DMS114 treated with DMSO at 0.1 percent for 48 hours (cell line): ENCODE data around the gene RNF44.
"Not testable (repeated sequence)": the region's sequence is repeated elsewhere in the genome, so short reads cannot be mapped to it uniquely, and the experiment has no call there.

Experiments used
- DNase-seq: peaks from one replicate; lab custom pipeline; 2025; ENCODE audit not compliant: unreplicated experiment; lab: John Stamatoyannopoulos, UW

The RNF44 gene

GRCh38 chr5:176552332-176552869, 15.2 kb upstream of the RNF44 start:
- DNase-seq = no peak

GRCh38 chr5:176550937-176551336, 13.7 kb upstream of the RNF44 start:
- DNase-seq = not testable (repeated sequence)

- no peak for DNase-seq
Measured at GRCh38 chr5:176550275-176550831, 13.2 kb upstream of the RNF44 start.

DNA sequence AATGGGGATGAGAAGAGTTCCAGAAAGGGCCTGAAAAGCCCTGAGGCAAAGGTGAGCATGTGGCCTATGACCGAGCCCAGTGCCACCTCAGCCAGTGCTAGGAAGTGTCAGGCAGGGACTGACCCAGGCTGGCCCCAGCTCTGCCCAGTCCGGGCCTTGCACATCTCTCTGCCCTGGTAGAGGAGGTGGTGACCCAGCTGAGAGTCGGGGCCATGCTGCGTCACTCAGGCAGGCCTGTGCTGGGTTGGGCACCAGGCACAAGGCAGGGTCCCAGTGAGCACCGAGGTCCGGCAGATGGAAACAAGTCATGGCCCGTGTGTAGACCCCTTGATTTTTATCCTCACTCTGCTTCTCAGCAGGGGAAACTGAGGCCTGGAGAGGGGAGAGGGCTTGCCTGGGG, 12.7 kb upstream of the RNF44 start:
- DNase-seq = no peak

DNA sequence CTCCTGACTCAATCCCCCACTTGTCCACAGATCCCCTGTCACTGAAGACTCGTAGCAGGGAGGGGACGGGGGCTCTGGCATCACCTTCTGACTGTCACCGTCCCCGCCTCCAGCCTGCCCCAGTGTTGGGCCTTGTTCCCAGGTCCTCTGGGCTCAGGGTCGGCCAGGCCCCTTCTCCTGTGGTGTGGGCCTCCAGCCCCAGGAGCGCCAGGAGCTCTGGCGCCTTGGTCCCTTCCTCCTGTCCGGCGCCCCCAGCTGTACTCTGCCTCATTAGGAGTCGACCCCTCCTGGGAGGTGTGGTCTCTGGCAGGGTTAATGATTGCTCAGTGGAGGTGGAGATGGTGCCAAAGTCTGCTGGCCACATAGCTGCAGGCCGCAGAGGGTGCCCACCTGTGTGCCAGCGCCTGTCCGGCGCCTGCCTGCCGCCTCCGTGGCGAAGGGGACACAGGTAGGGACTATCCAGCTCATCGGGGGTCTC, 11.8 kb upstream of the RNF44 start, which contains the start of gene CDHR2:
Gene CDHR2 (plus strand): TSS at position 376 of the 478 bp plus-strand sequence. CDS start 16,011 bp downstream, outside the sequence.
- DNase-seq = no peak

GRCh38 chr5:176547802-176548201, 10.6 kb upstream of the RNF44 start:
- DNase-seq = no peak

DNA sequence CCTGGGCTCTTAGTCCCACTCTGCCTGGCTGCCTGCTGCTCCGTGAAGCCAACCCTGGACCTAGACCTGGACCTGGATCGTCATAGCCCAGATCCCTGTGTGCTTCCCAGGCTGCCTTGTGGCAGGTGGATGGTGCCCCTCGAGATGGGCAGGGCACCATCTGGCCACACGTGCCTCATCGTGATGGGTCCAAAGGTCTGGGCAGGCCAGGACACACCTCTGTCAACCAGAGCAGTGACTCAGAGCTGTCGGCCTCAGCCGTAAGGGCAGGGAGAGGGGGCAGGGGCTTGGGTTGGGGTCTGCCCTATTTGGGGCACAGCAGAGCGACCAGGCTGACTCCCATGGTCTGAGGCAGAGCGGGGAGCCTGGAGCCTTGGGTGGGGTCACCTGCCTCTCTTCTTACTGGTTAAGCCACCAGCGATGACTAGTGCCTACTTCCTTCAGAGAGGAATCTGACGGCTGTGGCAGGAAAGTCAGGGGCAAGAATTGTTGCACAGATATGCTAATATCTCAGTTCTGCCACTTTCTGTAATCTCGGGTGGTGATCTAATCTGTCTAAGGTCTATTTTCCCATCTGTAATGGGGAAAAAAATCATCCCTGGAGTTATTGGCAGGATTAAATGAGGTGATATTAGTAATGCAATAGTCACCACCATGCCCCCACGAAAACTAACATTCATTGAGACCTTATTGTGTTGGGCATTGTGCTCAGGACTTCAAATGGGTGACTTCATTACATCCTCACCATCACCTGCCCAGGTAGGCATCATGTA, 8.7 kb upstream of the RNF44 start:
- no peak for DNase-seq

DNA sequence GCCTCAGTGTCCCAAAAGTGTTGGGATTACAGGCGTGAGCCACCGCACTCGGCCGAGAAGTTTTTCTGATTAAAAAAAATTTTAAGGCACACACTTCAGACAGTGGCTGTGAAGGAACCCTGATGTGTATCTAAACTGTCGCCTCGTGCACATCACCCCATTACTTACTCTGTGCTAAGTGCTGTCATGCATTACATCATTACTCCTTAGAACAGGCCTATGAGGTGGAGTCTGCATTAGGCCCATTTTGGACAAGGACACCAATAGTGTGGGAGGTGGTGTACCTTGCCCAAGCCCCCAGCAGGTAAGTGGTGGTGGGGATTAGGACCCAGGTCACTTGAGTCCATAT, 8.2 kb upstream of the RNF44 start:
- no peak for DNase-seq

- no peak for DNase-seq
Measured at GRCh38 chr5:176543428-176544182, 6.4 kb upstream of the RNF44 start.

GRCh38 chr5:176542596-176543427, 5.6 kb upstream of the RNF44 start:
- no peak for DNase-seq

GRCh38 chr5:176542135-176542595, 5.0 kb upstream of the RNF44 start:
- no peak for DNase-seq

DNA sequence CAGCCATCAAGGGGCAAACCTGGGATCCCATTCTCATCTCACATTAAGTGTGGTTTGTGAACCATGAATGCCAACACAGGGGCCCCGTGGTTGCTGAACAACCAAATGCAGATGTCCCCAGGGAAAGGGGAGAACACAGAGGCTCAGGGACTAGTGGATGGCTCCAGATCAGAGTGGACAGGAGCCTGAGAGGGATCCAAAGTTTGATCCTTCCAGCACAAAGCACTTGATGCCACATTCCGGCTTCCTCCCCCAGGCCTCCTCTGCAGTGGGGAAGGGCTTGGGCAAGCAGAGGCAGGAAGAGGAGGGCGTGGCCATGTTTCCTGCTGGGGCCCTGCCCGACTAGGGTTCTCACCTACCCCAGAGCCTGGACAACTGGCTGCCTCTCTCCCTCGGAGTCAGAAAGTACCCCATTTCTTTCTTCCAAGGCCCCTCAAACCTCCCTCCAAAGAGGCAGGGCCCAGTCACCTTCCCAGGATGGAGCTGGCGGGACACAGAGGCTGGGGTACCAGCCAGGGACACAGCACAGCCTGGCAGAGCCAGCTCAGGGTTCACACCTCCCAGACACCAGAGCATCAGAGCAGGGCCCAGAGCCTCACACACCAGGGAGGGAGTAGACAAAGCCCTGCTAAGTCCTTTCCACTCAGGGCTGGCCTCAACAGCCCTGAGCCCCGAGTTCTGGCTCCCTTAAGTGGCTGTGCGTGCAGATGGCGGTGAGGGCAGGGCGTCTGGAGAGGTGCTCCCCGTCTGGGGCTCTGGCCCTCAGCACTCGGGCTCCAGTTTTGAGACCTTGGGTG, 4.3 kb upstream of the RNF44 start:
- DNase-seq = no peak

- no peak for DNase-seq
Measured at GRCh38 chr5:176540956-176541337, 3.7 kb upstream of the RNF44 start.

GRCh38 chr5:176540476-176540899, 3.3 kb upstream of the RNF44 start:
- DNase-seq = no peak

DNA sequence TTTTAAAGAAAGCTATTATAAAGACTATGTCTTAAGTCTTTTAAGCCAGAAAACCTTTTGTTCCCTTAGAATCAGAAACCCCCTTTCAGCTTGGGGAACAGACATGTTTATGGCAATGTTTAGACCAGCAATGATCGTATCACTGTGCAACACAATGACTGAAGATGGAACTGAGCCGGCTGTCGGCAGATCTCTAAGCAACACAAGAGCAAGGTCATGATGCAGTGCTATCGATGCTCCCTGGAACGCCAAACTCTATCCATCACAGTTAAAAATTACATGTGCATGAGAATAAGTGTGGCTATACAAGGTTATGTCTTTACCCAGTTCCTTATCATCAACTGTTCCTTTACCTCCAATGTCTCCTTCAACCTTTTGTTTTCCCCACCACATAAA, 1.8 kb upstream of the RNF44 start:
- DNase-seq = no peak

DNA sequence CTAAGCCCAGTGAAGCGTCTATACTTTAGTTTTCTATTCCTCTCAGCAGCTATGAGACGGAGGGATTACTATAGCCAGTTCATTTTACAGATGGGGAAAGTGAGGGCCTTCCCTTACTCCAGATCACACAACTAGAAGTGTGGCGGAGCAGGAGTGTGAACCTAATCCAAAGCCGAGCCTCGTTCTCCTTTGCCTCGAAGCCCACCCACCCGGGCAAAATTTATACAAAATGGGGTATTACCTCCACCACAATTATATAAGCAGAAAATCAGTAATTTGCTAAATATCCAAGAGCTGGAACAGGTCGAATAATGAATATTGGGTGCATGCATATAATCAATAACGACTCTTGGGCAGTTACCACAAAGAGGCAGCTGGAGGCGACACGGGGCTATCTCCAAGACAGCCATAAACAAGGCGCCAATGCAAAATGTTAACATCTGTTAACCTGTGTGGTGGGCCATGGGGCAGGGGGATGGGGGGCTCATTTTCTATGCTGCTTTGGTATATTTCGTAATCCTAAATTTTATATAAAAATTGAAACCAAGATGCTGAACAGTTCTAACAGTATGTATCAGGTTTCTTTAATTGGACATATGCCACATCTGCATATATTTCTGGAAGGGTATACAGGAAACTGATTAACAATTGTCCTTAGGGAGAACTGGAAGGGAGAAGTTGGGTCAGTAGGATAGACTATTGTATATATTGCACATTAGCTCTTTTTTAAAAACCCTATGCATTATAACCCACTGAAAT, 1.2 kb upstream of the RNF44 start:
- DNase-seq = no peak

DNA sequence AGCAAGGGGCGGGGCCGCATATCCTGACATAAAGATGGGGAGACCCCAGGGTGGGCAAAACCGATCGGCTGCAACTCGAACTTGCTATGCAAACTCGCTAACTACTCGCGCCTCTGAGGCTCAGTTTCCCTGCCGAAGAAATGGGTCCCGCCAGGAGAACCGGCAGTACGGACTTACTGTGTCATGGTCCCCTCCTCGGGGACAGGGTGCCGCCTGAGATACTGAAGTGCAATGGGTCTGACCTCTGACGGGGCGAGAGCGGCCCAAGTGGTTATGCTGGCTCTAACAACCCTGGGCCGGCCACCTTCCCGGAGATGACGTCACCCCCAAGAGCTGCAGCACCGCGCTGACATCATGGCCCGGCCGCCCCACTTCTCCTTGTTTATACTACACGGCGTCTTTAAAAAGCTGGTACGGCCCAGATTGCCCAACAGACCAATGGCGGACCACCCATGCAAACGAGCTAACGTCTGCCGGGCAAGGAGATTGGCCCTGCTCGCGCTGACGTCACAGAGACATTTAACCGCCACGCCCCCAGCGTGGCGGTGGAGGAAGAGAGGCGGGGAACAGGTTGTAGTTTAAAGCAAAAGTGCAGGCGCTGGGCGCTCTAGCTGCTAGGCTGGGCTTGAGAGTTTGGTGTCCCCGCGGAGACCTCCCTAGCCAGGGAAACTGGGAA, 490 bp upstream of the RNF44 start:
- peak; percentile 98 for DNase-seq

GRCh38 chr5:176536132-176536901, 885 bp downstream of the RNF44 start:
- DNase-seq = peak; percentile 38
